IMR-90 (cell line): ENCODE data around the gene NACC1. TPM values are rescaled to one million over a fixed set of nuclear protein-coding genes. Genes with fewer than 3 reads are reported as not detected.

Experiments
- ATAC-seq: fragments of 200-7000 bp; cut with Tn5 transposase; 2 replicates; pipeline ENCODE4 v1.9.1; 2020; ENCODE audit warnings: low read depth, mild to moderate bottlenecking, moderate library complexity
- BruUV-seq: library from RNA; stranded (reverse); fragments of 400-500 nt; replicated peaks from 2 replicates; lab custom pipeline; 2021; lab: Mats Ljungman, UMichigan
- CTCF ChIA-PET: fragments of 300-600 bp; formaldehyde crosslinking; extraction: SDS; loops from one replicate; lab custom pipeline; 2021; ENCODE audit warnings: antibody characterized with exemption; lab: Yijun Ruan, JAX
- POLR2A ChIA-PET: fragments of 300-600 bp; sonication (Branson Sonifier 250); formaldehyde crosslinking; loops from one replicate; lab custom pipeline; 2022; ENCODE audit warnings: antibody characterized with exemption; ENCODE audit not compliant: unreplicated experiment; lab: Charles Lee
- DNase-seq: peaks from one replicate; pipeline ENCODE4 v3.0.0; 2013
- H2AFZ ChIP-seq: replicated peaks from 2 replicates; pipeline ENCODE3; 2013; ENCODE audit warnings: low read length, mild to moderate bottlenecking; ENCODE audit not compliant: poor library complexity
- H2AK5ac ChIP-seq: 2 replicates; pipeline ENCODE4 v1.6.1; 2013; ENCODE audit warnings: low read depth, low read length, inconsistent platforms
- H2AK9ac ChIP-seq: replicated peaks from 2 replicates; pipeline ENCODE3; 2013; ENCODE audit warnings: mild to moderate bottlenecking, low read depth, low read length, moderate library complexity; ENCODE audit not compliant: poor library complexity
- H2BK120ac ChIP-seq: 2 replicates; pipeline ENCODE4 v1.6.1; 2013; ENCODE audit warnings: low read depth, low read length, inconsistent platforms
- H2BK15ac ChIP-seq: 3 replicates; pipeline ENCODE4 v1.6.1; 2013; ENCODE audit warnings: low read depth, low read length, inconsistent platforms
- H2BK20ac ChIP-seq: 2 replicates; pipeline ENCODE4 v1.6.1; 2013; ENCODE audit warnings: low read depth, mild to moderate bottlenecking, inconsistent platforms, low read length, moderate library complexity
- H2BK5ac ChIP-seq: 2 replicates; pipeline ENCODE4 v1.6.1; 2013; ENCODE audit warnings: mild to moderate bottlenecking, low read depth, low read length, inconsistent platforms; ENCODE audit not compliant: poor library complexity, severe bottlenecking
- H3K14ac ChIP-seq: replicated peaks from 2 replicates; pipeline ENCODE4 v1.6.1; 2013; ENCODE audit warnings: low read depth, low read length, inconsistent platforms
- H3K18ac ChIP-seq: 2 replicates; pipeline ENCODE4 v1.6.1; 2013; ENCODE audit warnings: low read depth, low read length, control low read depth
- H3K23ac ChIP-seq: 2 replicates; pipeline ENCODE4 v1.6.1; 2013; ENCODE audit warnings: low read depth, low read length, inconsistent platforms
- H3K27ac ChIP-seq: 2 replicates; pipeline ENCODE4 v1.5.1; 2013; ENCODE audit warnings: mild to moderate bottlenecking, control low read depth, low read length; ENCODE audit not compliant: insufficient read depth
- H3K27me3 ChIP-seq: 2 replicates; pipeline ENCODE4 v1.6.1; 2013; ENCODE audit warnings: low read length; ENCODE audit not compliant: control insufficient read depth, insufficient read depth
- H3K36me3 ChIP-seq: 2 replicates; pipeline ENCODE4 v1.6.1; 2013; ENCODE audit warnings: low read length, mixed read lengths; ENCODE audit not compliant: control insufficient read depth, insufficient read depth
- H3K4ac ChIP-seq: 2 replicates; pipeline ENCODE4 v1.6.1; 2013; ENCODE audit warnings: low read depth, low read length, inconsistent platforms
- H3K4me1 ChIP-seq: 2 replicates; pipeline ENCODE4 v1.6.1; 2013; ENCODE audit warnings: low read length, mixed read lengths; ENCODE audit not compliant: control insufficient read depth, insufficient read depth
- H3K4me2 ChIP-seq: 2 replicates; pipeline ENCODE4 v1.6.1; 2013; ENCODE audit warnings: low read depth, mild to moderate bottlenecking, control low read depth, low read length, moderate library complexity
- H3K4me3 ChIP-seq: 2 replicates; pipeline ENCODE4 v1.5.1; 2013; ENCODE audit warnings: low read depth, mild to moderate bottlenecking, control low read depth, low read length, moderate library complexity; ENCODE audit not compliant: insufficient read depth
- H3K56ac ChIP-seq: 2 replicates; pipeline ENCODE4 v1.6.1; 2013; ENCODE audit warnings: low read length, inconsistent platforms; ENCODE audit not compliant: insufficient read depth; ENCODE audit errors: extremely low read depth
- H3K79me1 ChIP-seq, 2 experiments: 2 replicates each; pipeline ENCODE4 v1.6.1; 2013; ENCODE audit warnings: low read length in 2 of 2, inconsistent platforms in 1 of 2, low read depth in 1 of 2
- H3K9ac ChIP-seq: 2 replicates; pipeline ENCODE4 v1.6.1; 2013; ENCODE audit warnings: low read depth, low read length, control low read depth
- H3K9me1 ChIP-seq: 2 replicates; pipeline ENCODE4 v1.6.1; 2013; ENCODE audit warnings: low read length, inconsistent platforms; ENCODE audit not compliant: insufficient read depth
- H3K9me3 ChIP-seq: 2 replicates; pipeline ENCODE4 v1.6.1; 2013; ENCODE audit warnings: low read length; ENCODE audit not compliant: control insufficient read depth, insufficient read depth
- H4K20me1 ChIP-seq: 2 replicates; pipeline ENCODE4 v1.6.1; 2013; ENCODE audit warnings: low read length, inconsistent platforms; ENCODE audit not compliant: insufficient read depth
- H4K5ac ChIP-seq: 2 replicates; pipeline ENCODE4 v1.6.1; 2013; ENCODE audit warnings: mild to moderate bottlenecking, low read depth, low read length, control low read depth
- H4K8ac ChIP-seq, 2 experiments: 2 replicates each; pipeline ENCODE4 v1.6.1; 2013; ENCODE audit warnings: low read depth in 2 of 2, low read length in 2 of 2, control low read depth in 1 of 2, inconsistent platforms in 1 of 2
- H4K91ac ChIP-seq: 2 replicates; pipeline ENCODE4 v1.6.1; 2013; ENCODE audit warnings: low read depth, low read length, inconsistent platforms; ENCODE audit not compliant: insufficient read depth
- SMC3 ChIP-seq: fragments of 150-350 bp; IDR thresholded peaks from 2 replicates; pipeline ENCODE4 v1.6.1; 2016; ENCODE audit warnings: low read depth, mild to moderate bottlenecking, antibody characterized with exemption, low read length, moderate library complexity
- USF2 ChIP-seq: fragments of 150-350 bp; IDR thresholded peaks from 2 replicates; pipeline ENCODE4 v1.6.1; 2017; ENCODE audit warnings: mild to moderate bottlenecking, antibody characterized with exemption, low read length, low read depth
- WGBS, 2 experiments: methylation state at CpG; one replicate each; pipeline versions ENCODE4 v1.1.5 to v1.1.7; 2013; ENCODE audit warnings: missing lambda C conversion rate in 2 of 2; ENCODE audit not compliant: insufficient read length in 1 of 2; ENCODE audit errors: extremely low coverage in 2 of 2; 5-methylcytosine and 5-hydroxymethylcytosine counted together
- dilution Hi-C: fragments of 300-500 bp; cut with HindIII; formaldehyde crosslinking; loops from one replicate; pipeline ENCODE4 v1.14.3; 2018; ENCODE audit warnings: low sequenced_read_pairs; ENCODE audit not compliant: unreplicated experiment
- in situ Hi-C: fragments of 300-500 bp; cut with MboI; formaldehyde crosslinking; loops from 3 replicates; pipeline ENCODE4 v1.14.3; 2019; ENCODE audit warnings: low sequenced_read_pairs, inconsistent platforms, mixed read lengths
- intact Hi-C: fragments of 100-400 bp; cut with micrococcal nuclease; formaldehyde crosslinking; loops from 2 replicates; pipeline ENCODE4 v1.10.0; 2022
- polyA plus RNA-seq, 3 experiments: library from polyadenylated mRNA; depleted of rRNA; stranded (reverse); fragments of >200 nt; gene quantifications; 2 replicates each; pipeline ENCODE4 v1.2.3, GENCODE V29; 2012; ENCODE audit warnings: low replicate concordance in 1 of 3
- total RNA-seq: library from RNA; depleted of rRNA; stranded (reverse); fragments of >200 nt; gene quantifications from 2 replicates; pipeline ENCODE4 v1.2.3, GENCODE V29; 2012

NACC1 gene
- total and polyA plus RNA-seq, 2 of the 4 experiments (the other 2 are of a cell fraction), result 42.5 to 181 TPM

- Histone ChIP-seq H4K20me1 (peaks cover 15% of the 10 kb centered on the region; the same call in 1 of the 2 replicates), H2BK15ac (no peak overlapping the region), H3K4ac (no peak overlapping the region), H3K23ac (no peak overlapping the region), H3K56ac (no peak overlapping the region), H3K4me2 (no peak overlapping the region), H4K5ac (no peak overlapping the region), H3K4me3 (no peak overlapping the region), H3K14ac (no peak overlapping the region), H3K27ac (no peak overlapping the region), H2BK20ac (no peak overlapping the region), H3K36me3 (peaks cover 24% of the 10 kb centered on the region; the same call in 1 of the 2 replicates), H3K18ac (no peak overlapping the region), H3K4me1 (peaks cover 9% of the 10 kb centered on the region; the same call in 1 of the 2 replicates), H3K9ac (no peak overlapping the region), H3K9me1 (no peaks in the 10 kb centered on the region), H3K9me3 (no peaks in the 10 kb centered on the region), H3K79me1 (0 out of 4 replicates have a peak, but pooled peaks cover 0 to 4% of the 10 kb centered on the region in 2 experiments), H2BK120ac (no peak overlapping the region), H2AFZ (no peak overlapping the region), H4K8ac (no peak overlapping the region), H3K27me3 (no peaks in the 10 kb centered on the region), H2AK9ac (no peak overlapping the region), H4K91ac (no peak overlapping the region), H2BK5ac (no peak overlapping the region), H2AK5ac (no peak overlapping the region)
- POLR2A ChIA-PET, result interaction anchor here (0.6 kb wide), 1 partner anchor 127 kb away, joined by 3 read pairs; no protein-coding TSS in a partner anchor
- intact Hi-C loops (loop anchor here (1.0 kb wide), 1 partner anchor 109 kb away; no protein-coding TSS in a partner anchor), dilution Hi-C loops (no loop called here), in situ Hi-C loops (loop anchor here (5.0 kb wide), 1 partner anchor 110 kb away; no protein-coding TSS in a partner anchor)
- no peak for ATAC-seq
- 100% methylated on average over 2 of the region's 14 CpGs; no CpG with 5 or more reads in 1 of the 2 experiments for whole genome bisulfite sequencing, 2 experiments
- BruUV-seq, result no TSS peak
- CTCF ChIA-PET, result interaction anchor here (0.6 to 1.8 kb wide), 6 partner anchors 35 to 178 kb away, joined by 3 to 10 read pairs (median 6); no protein-coding TSS in a partner anchor
- TF ChIP-seq USF2, result 0 out of 2 replicates have a peak, but pooled peaks have one; percentile 34
- no peak for TF ChIP-seq SMC3
- peak; percentile 58 for DNase-seq
These were observed 25.3 kb upstream of the NACC1 start for GRCh38 chr19:13092606-13093235.
